GM12873 (cell line): ENCODE results near the gene CAMK1D.

Experiments used
- TF ChIP-seq, protein P1 (sequence below): IDR thresholded peaks from 2 replicates; pipeline ENCODE4 v1.5.1; 2012; ENCODE audit warnings: low read depth, mild to moderate bottlenecking, moderate library complexity, low read length, control low read depth; ENCODE audit not compliant: insufficient read depth; ENCODE audit errors: missing control alignments

CAMK1D gene

DNA sequence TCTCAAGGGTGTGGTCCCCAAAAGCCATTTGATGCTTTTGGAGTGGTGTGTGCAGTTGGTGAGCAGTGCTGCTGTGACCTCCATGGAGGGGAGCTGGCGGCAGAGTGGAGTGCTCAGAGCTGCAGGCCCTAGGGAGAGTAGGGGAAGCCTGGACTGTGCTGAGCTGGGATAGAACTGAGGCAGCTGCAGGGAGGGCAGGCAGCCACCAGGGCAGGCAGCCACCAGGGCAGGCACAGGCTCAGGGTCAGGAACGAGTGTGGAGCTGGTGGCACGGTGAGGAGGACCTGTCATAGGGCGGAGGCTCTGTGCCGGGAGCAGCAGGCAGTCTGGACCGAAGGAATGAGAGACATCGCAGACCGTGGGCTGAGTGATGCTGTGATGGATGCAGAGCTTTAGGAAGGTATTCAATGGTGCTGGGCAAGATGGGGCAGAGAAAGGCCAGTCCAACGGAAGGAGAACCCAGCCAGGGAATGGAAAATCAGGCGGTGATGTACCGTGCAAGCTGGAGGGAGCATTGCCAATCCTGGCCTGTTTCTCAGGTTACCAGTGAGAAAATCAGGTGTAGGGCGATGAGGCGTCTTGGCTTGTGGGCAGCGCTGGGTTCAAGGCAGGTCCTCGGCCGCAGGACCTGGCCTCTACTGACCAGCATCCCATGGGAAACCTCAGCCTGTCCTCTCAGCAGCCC lies 152.6 kb downstream of the CAMK1D start:
- TF ChIP-seq, protein P1, sequence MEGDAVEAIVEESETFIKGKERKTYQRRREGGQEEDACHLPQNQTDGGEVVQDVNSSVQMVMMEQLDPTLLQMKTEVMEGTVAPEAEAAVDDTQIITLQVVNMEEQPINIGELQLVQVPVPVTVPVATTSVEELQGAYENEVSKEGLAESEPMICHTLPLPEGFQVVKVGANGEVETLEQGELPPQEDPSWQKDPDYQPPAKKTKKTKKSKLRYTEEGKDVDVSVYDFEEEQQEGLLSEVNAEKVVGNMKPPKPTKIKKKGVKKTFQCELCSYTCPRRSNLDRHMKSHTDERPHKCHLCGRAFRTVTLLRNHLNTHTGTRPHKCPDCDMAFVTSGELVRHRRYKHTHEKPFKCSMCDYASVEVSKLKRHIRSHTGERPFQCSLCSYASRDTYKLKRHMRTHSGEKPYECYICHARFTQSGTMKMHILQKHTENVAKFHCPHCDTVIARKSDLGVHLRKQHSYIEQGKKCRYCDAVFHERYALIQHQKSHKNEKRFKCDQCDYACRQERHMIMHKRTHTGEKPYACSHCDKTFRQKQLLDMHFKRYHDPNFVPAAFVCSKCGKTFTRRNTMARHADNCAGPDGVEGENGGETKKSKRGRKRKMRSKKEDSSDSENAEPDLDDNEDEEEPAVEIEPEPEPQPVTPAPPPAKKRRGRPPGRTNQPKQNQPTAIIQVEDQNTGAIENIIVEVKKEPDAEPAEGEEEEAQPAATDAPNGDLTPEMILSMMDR = no peak

DNA sequence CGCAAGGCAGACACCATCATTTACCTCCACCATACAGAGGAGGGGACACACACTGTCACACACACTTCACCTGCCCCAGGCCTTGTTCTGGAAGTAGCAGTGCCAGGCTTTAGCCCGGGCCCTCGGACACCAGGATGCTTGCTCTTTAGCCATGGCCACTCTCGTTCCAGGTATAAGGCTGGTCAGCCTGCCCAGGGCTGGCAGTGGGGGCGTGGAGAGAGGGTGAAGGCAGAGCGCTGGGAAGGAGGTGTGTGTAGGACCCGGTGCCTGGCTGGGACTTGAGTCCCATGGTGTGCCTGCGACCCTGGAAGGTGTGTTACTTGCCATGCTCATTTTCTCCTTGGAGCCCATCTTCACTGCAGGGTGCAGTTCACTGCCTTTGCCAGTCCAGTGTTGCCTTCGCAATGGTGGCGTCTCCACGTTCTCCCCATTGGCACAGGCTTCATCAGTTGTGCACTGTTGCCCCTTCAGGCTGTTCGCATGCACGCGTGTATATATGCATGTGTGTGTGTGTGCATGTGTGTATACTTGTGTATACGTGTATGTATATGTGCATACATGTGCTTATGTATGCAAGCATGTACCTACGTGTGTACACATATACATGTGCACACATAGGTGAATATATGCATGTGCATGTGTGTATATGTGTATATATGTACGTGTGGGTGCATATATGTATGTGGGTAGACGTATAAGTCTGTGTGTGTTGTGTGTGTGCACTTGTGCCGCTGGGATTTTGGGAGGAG lies 153.4 kb downstream of the CAMK1D start:
- TF ChIP-seq, protein P1 = no peak

DNA sequence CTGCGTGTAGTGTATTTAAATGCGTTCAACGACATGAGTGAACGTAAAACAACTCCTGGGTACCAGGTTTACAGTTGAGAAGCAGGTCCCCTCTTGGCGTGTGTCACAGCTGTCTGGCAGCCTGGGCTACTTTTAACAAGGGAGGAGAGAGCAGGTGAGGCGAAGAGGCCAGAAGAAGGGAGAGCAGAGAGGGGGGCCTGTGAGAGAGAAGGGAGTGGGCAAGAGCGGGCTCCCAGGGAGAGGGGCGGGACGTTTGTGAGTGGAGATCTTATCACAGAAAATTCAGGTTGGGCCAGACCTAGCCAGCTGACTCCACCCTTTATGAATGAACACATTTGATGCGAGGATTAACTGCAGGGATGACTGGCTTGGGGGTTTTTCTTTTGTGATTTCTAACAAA lies 154.0 kb downstream of the CAMK1D start:
- TF ChIP-seq, protein P1 = no peak

DNA sequence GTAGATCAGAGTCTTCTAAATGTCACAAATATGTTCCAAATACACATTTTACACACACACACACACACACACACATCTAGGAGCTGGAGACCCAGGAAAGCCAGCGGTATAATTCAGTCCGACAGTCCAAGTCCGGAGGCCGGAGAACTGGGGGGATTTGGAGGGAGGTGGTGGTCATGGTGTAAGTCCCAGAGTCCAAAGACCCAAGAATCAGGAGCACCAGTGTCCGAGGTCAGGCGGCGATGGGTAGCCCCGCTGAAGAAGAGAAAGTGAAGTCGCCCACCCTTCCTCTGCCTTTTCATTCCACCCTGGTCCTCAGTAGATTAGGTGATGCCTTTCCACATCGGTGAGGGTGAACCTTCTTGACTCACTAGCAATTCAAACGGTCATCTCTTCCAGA lies 154.8 kb downstream of the CAMK1D start:
- TF ChIP-seq, protein P1 = no peak

DNA sequence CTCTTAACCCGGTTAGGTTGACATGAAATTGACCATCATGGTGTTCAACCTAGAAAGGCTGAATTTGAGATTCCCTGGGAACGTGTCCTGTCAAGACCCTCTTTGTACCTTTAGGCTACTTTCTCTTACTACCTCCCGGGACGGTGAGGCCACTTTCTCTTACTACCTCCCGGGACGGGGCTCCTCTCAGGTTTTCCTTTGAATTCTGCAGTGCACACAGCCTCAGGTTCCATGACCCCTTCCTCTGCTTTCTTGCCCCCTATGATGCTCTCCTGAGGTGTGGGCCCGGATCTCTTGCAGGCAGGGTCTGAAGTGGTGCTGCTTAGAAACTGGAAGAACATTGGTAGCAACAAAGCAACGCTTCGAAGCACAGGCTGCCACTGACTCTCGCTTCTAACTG lies 155.3 kb downstream of the CAMK1D start:
- TF ChIP-seq, protein P1 = no peak

DNA sequence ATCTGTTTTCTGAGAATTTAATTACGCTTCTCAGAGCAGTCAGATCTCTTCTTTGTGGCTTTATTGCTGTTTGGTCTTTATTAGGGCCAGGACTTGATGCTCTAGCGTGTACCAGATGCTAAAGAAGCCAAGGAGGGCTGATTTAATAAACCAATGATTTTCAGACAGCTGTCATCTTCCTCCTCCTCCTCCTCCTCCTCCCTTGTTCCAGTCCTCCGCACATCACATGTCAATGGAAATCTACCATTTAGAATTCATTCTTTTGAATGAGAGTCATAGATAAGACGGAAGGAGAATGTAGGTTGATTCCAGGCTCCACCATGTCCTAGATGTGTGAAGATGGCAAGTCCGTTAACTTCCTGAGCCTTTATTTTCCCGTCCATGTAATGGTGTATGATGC lies 156.3 kb downstream of the CAMK1D start:
- TF ChIP-seq, protein P1 = no peak

DNA sequence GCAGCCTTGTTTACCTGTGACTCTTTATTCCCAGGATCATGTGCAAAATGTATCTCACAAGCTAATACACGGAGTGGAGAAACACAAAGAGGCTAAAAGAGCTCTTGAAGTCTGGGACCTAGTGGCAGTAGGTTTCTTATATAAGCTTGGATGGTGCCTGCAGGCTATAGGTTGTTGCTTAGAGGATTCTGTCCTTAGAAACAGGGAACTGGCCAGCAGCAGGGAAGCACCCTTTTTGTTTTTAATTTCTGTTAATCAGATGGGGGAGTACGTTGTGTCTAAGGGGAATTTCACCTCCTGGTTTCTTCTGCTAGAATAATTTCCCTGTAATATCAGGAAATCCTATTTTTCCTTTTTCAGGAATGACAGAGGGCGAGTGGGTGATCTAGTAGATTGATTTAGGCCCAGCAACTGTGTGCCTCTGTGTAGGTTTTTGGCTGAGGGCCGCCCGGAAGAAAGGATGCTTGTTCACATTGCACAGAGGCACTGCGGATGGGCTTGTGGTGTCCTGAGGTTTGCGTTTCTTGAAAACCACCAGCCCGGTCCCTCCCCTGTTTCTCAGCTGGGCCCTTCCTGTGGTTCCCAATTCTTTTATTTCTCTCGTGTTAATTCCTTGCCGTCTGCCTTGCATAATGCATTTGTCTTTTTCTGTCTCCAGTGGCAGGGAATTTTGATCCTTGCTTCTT lies 158.0 kb downstream of the CAMK1D start:
- TF ChIP-seq, protein P1 = no peak
